H54 (cell line): Measurements from ENCODE around the gene B3GNT7.
"Not testable (repeated sequence)": the region's sequence is repeated elsewhere in the genome, so short reads cannot be mapped to it uniquely, and the experiment has no call there.

ENCODE experiments used
- DNase-seq: peaks from one replicate; pipeline ENCODE4 v3.0.0; 2011; ENCODE audit warnings: low spot score, mixed read lengths; ENCODE audit not compliant: insufficient read length
- FAIRE-seq: peaks from 3 replicates; lab custom pipeline; 2011; peaks lifted over from hg19 to GRCh38; lab: Jason Lieb, UNC
- POLR2A ChIP-seq: IDR thresholded peaks from 2 replicates; pipeline ENCODE4 v1.6.1; 2011; ENCODE audit warnings: low read depth, mild to moderate bottlenecking, low read length

B3GNT7 gene

GRCh38 chr2:231425811-231426703 lies 30.5 kb downstream of the B3GNT7 start:
- FAIRE-seq (no peak), DNase-seq (no peak)
- no peak for TF ChIP-seq POLR2A

GRCh38 chr2:231427116-231427515 lies 31.6 kb downstream of the B3GNT7 start:
- DNase-seq (no peak), FAIRE-seq (no peak)
- TF ChIP-seq POLR2A, result no peak

GRCh38 chr2:231429152-231429551 lies 33.6 kb downstream of the B3GNT7 start:
- DNase-seq (no peak), FAIRE-seq (no peak)
- TF ChIP-seq POLR2A, result no peak

- no peak for TF ChIP-seq POLR2A
- DNase-seq (no peak), FAIRE-seq (no peak)
Observed at GRCh38 chr2:231429901-231430300, 34.4 kb downstream of the B3GNT7 start.

- not testable (repeated sequence) for FAIRE-seq, DNase-seq
Observed at GRCh38 chr2:231430437-231430836, 34.9 kb downstream of the B3GNT7 start.

- no peak for FAIRE-seq
Observed at GRCh38 chr2:231431606-231432005, 36.1 kb downstream of the B3GNT7 start.

GRCh38 chr2:231433990-231434389 lies 38.5 kb downstream of the B3GNT7 start:
- DNase-seq (no peak), FAIRE-seq (no peak)
- TF ChIP-seq POLR2A, result no peak

More at GRCh38 chr2:231431606-231432005, 36.1 kb downstream of the B3GNT7 start:
- no peak for TF ChIP-seq POLR2A
- DNase-seq, result no peak

GRCh38 chr2:231436957-231437356 lies 41.4 kb downstream of the B3GNT7 start:
- DNase-seq (no peak), FAIRE-seq (no peak)
- no peak for TF ChIP-seq POLR2A

GRCh38 chr2:231449503-231450054 lies 54.1 kb downstream of the B3GNT7 start:
- no peak for TF ChIP-seq POLR2A
- FAIRE-seq (no peak), DNase-seq (no peak)

GRCh38 chr2:231450548-231450989 lies 55.1 kb downstream of the B3GNT7 start:
- FAIRE-seq (no peak), DNase-seq (no peak)
- TF ChIP-seq POLR2A, result no peak
